T-helper 2 cell treated with Interferon-gamma antibody and Interleukin-4, amounts not matched to agents 5 μg/mL and 100 μg/mL, for 36 hours (primary cell): ENCODE measurements around the gene KCNIP1.

Experiments used
- DNase-seq: peaks from one replicate; pipeline ENCODE4 v3.0.0; 2021; ENCODE audit warnings: low spot score
- H3K27ac Mint-ChIP-seq: one replicate; pipeline ENCODE4 v1.8.0; 2021; ENCODE audit warnings: mild to moderate bottlenecking, mixed read lengths
- H3K27me3 Mint-ChIP-seq: one replicate; pipeline ENCODE4 v1.8.0; 2021; ENCODE audit warnings: low read depth, mixed read lengths
- H3K36me3 Mint-ChIP-seq: one replicate; pipeline ENCODE4 v1.8.0; 2021; ENCODE audit warnings: low read depth, mixed read lengths
- H3K4me1 Mint-ChIP-seq: one replicate; pipeline ENCODE4 v1.8.0; 2021; ENCODE audit warnings: low read depth, mixed read lengths
- H3K4me3 Mint-ChIP-seq: one replicate; pipeline ENCODE4 v1.8.0; 2022; ENCODE audit warnings: mild to moderate bottlenecking, moderate library complexity, mixed read lengths
- H3K9me3 Mint-ChIP-seq: one replicate; pipeline ENCODE4 v1.8.0; 2021; ENCODE audit warnings: mixed read lengths

KCNIP1 gene

GRCh38 chr5:170524576-170524975, 20.8 kb downstream of the KCNIP1 start:
- no peaks in the 10 kb centered on the region for H3K36me3 Mint-ChIP-seq
- no peaks in the 10 kb centered on the region for H3K9me3 Mint-ChIP-seq
- H3K27ac Mint-ChIP-seq: no peak overlapping the region
- no peak overlapping the region for H3K4me3 Mint-ChIP-seq
- H3K4me1 Mint-ChIP-seq: no peaks in the 10 kb centered on the region
- H3K27me3 Mint-ChIP-seq: no peaks in the 10 kb centered on the region
- DNase-seq: no peak

GRCh38 chr5:170525470-170526211, 21.8 kb downstream of the KCNIP1 start:
- DNase-seq: no peak
- Mint-ChIP-seq H3K27me3 (no peaks in the 10 kb centered on the region), H3K27ac (no peak overlapping the region), H3K9me3 (no peaks in the 10 kb centered on the region), H3K4me1 (no peaks in the 10 kb centered on the region), H3K36me3 (no peaks in the 10 kb centered on the region), H3K4me3 (no peak overlapping the region)

GRCh38 chr5:170527991-170528390, 24.2 kb downstream of the KCNIP1 start:
- H3K4me1 Mint-ChIP-seq: no peaks in the 10 kb centered on the region
- DNase-seq: no peak
- no peak overlapping the region for H3K27ac Mint-ChIP-seq
- H3K36me3 Mint-ChIP-seq: no peaks in the 10 kb centered on the region
- peaks cover 3% of the 10 kb centered on the region for H3K27me3 Mint-ChIP-seq
- no peak overlapping the region for H3K4me3 Mint-ChIP-seq
- no peaks in the 10 kb centered on the region for H3K9me3 Mint-ChIP-seq

- peaks cover 3% of the 10 kb centered on the region for H3K27me3 Mint-ChIP-seq
- H3K4me1 Mint-ChIP-seq: no peaks in the 10 kb centered on the region
- DNase-seq: no peak
- H3K9me3 Mint-ChIP-seq: no peaks in the 10 kb centered on the region
- no peaks in the 10 kb centered on the region for H3K36me3 Mint-ChIP-seq
- no peak overlapping the region for H3K27ac Mint-ChIP-seq
- H3K4me3 Mint-ChIP-seq: no peak overlapping the region
Measured at GRCh38 chr5:170528976-170529375, 25.2 kb downstream of the KCNIP1 start.

GRCh38 chr5:170532935-170533334, 29.1 kb downstream of the KCNIP1 start:
- Mint-ChIP-seq H3K36me3 (no peaks in the 10 kb centered on the region), H3K9me3 (no peaks in the 10 kb centered on the region), H3K4me3 (no peak overlapping the region), H3K27ac (no peak overlapping the region), H3K27me3 (peaks cover 5% of the 10 kb centered on the region), H3K4me1 (no peaks in the 10 kb centered on the region)
- no peak for DNase-seq

- Mint-ChIP-seq H3K4me3 (no peak overlapping the region), H3K27me3 (peaks cover 5% of the 10 kb centered on the region), H3K4me1 (no peaks in the 10 kb centered on the region), H3K9me3 (no peaks in the 10 kb centered on the region), H3K27ac (no peak overlapping the region), H3K36me3 (no peaks in the 10 kb centered on the region)
- DNase-seq: no peak
Measured at GRCh38 chr5:170533383-170533782, 29.6 kb downstream of the KCNIP1 start.

GRCh38 chr5:170534177-170534576, 30.4 kb downstream of the KCNIP1 start:
- no peak for DNase-seq
- Mint-ChIP-seq H3K27me3 (peaks cover 5% of the 10 kb centered on the region), H3K27ac (no peak overlapping the region)

GRCh38 chr5:170534941-170535340, 31.1 kb downstream of the KCNIP1 start:
- H3K27me3 Mint-ChIP-seq: peaks cover 5% of the 10 kb centered on the region
- no peaks in the 10 kb centered on the region for H3K9me3 Mint-ChIP-seq
- no peak overlapping the region for H3K27ac Mint-ChIP-seq
- H3K4me1 Mint-ChIP-seq: no peaks in the 10 kb centered on the region
- no peak for DNase-seq
- H3K36me3 Mint-ChIP-seq: no peaks in the 10 kb centered on the region
- H3K4me3 Mint-ChIP-seq: no peak overlapping the region

More at GRCh38 chr5:170534177-170534576, 30.4 kb downstream of the KCNIP1 start:
- H3K9me3 Mint-ChIP-seq: no peaks in the 10 kb centered on the region
- H3K4me1 Mint-ChIP-seq: no peaks in the 10 kb centered on the region
- H3K4me3 Mint-ChIP-seq: no peak overlapping the region
- no peaks in the 10 kb centered on the region for H3K36me3 Mint-ChIP-seq

GRCh38 chr5:170536525-170536924, 32.7 kb downstream of the KCNIP1 start:
- peaks cover 8% of the 10 kb centered on the region for H3K27me3 Mint-ChIP-seq

GRCh38 chr5:170537451-170538095, 33.8 kb downstream of the KCNIP1 start:
- no peaks in the 10 kb centered on the region for H3K9me3 Mint-ChIP-seq
- H3K36me3 Mint-ChIP-seq: no peaks in the 10 kb centered on the region
- peaks cover 10% of the 10 kb centered on the region for H3K27me3 Mint-ChIP-seq
- H3K27ac Mint-ChIP-seq: no peak overlapping the region
- no peak for DNase-seq
- H3K4me1 Mint-ChIP-seq: no peaks in the 10 kb centered on the region
- H3K4me3 Mint-ChIP-seq: no peak overlapping the region

More at GRCh38 chr5:170536525-170536924, 32.7 kb downstream of the KCNIP1 start:
- no peaks in the 10 kb centered on the region for H3K9me3 Mint-ChIP-seq
- H3K36me3 Mint-ChIP-seq: no peaks in the 10 kb centered on the region
- no peak overlapping the region for H3K27ac Mint-ChIP-seq
- no peaks in the 10 kb centered on the region for H3K4me1 Mint-ChIP-seq
- no peak for DNase-seq
- H3K4me3 Mint-ChIP-seq: no peak overlapping the region

GRCh38 chr5:170538096-170538465, 34.3 kb downstream of the KCNIP1 start:
- Mint-ChIP-seq H3K27me3 (peaks cover 10% of the 10 kb centered on the region), H3K4me1 (no peaks in the 10 kb centered on the region), H3K27ac (no peak overlapping the region), H3K4me3 (no peak overlapping the region), H3K36me3 (no peaks in the 10 kb centered on the region), H3K9me3 (no peaks in the 10 kb centered on the region)
- no peak for DNase-seq

- H3K27ac Mint-ChIP-seq: no peak overlapping the region
- H3K4me1 Mint-ChIP-seq: no peaks in the 10 kb centered on the region
- DNase-seq: no peak
- H3K36me3 Mint-ChIP-seq: no peaks in the 10 kb centered on the region
- H3K4me3 Mint-ChIP-seq: no peak overlapping the region
- H3K27me3 Mint-ChIP-seq: peaks cover 10% of the 10 kb centered on the region
- H3K9me3 Mint-ChIP-seq: no peaks in the 10 kb centered on the region
Measured at GRCh38 chr5:170538696-170539586, 35.1 kb downstream of the KCNIP1 start.

GRCh38 chr5:170540271-170540670, 36.5 kb downstream of the KCNIP1 start:
- peaks cover 6% of the 10 kb centered on the region for H3K9me3 Mint-ChIP-seq
- H3K4me3 Mint-ChIP-seq: no peak overlapping the region
- H3K4me1 Mint-ChIP-seq: no peaks in the 10 kb centered on the region

More at GRCh38 chr5:170540271-170540670, 36.5 kb downstream of the KCNIP1 start:
- Mint-ChIP-seq H3K27ac (no peak overlapping the region), H3K27me3 (peaks cover 8% of the 10 kb centered on the region), H3K36me3 (no peaks in the 10 kb centered on the region)
- DNase-seq: no peak
